ENCODE measurements around the gene EML5. TPM values are rescaled to one million over a fixed set of nuclear protein-coding genes. Genes with fewer than 3 reads are reported as not detected.

EML5 gene
- total RNA-seq, 2 donors from 2014 or later: 8.3 to 17.2 TPM

DNA sequence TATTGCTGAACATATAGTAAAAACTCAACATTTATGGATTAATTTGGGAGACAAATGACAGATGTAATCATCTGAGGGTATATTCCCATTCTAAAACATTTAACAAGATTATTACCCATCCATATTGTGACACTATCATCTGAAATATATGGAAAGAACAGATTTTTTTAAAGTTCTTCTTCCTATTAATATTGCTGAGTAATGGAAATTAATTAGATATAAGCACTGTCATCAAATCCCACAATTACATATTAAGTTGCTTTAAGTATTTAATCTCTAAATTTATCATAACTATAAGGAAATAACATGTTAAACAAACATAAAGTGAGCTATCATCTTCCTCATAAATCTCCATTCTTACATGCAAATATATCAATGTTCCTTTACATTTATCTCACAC is 22.0 kb downstream of the EML5 start:
- no peak for DNase-seq (ENCODE audit: low spot score)
- Histone ChIP-seq H3K27ac (no peak overlapping the region), H3K4me1 (replicated peaks) (no peaks in the 10 kb centered on the region), H3K36me3 (no peaks in the 10 kb centered on the region), H3K27me3 (replicated peaks; ENCODE audit: insufficient read depth) (no peaks in the 10 kb centered on the region), H3K9me3 (no peaks in the 10 kb centered on the region), H3K4me3 (no peak overlapping the region)
- intact Hi-C loops (cut with DNase I): no loop called here
- TF ChIP-seq CTCF (IDR thresholded peaks at IDR 0.05) (no peak), POLR2A (IDR thresholded peaks at IDR 0.05) (no peak), POLR2AphosphoS5 (IDR thresholded peaks at IDR 0.05) (no peak)

GRCh38 chr14:88765130-88765529 is 27.6 kb downstream of the EML5 start:
- H3K4me1 ChIP-seq (replicated peaks): no peaks in the 10 kb centered on the region
- intact Hi-C loops (cut with DNase I): no loop called here
- H3K4me3 ChIP-seq: no peak overlapping the region
- 60% methylated on average over 2 of the region's 2 CpGs for WGBS
- H3K27me3 ChIP-seq (replicated peaks; ENCODE audit: insufficient read depth): no peaks in the 10 kb centered on the region
- DNase-seq (ENCODE audit: low spot score): no peak
- H3K36me3 ChIP-seq: no peaks in the 10 kb centered on the region
- TF ChIP-seq POLR2AphosphoS5 (IDR thresholded peaks at IDR 0.05): no peak
- no peak for TF ChIP-seq CTCF (IDR thresholded peaks at IDR 0.05)
- no peak for TF ChIP-seq POLR2A (IDR thresholded peaks at IDR 0.05)
- no peak overlapping the region for H3K27ac ChIP-seq
- no peaks in the 10 kb centered on the region for H3K9me3 ChIP-seq

DNA sequence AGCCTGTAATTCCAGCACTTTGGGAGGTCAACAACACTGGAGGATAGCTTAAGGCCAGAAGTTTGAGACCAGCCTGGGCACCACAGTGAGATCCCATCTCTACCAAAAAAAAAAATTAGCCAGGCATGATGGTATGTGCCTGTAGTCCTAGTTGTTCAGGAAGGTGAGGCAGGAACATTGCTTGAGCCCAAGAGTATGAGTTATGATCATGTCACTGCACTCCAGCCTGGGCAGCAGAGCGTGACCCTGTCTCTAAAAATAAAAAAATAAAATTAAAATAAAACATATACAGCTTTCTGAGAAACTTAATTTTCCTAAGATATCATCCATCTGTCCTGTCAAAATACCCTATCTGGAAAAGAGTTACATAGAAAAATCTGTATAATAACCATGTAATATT is 38.9 kb downstream of the EML5 start:
- H3K36me3 ChIP-seq: no peaks in the 10 kb centered on the region
- TF ChIP-seq POLR2A (IDR thresholded peaks at IDR 0.05): no peak
- no peak for TF ChIP-seq CTCF (IDR thresholded peaks at IDR 0.05)
- TF ChIP-seq POLR2AphosphoS5 (IDR thresholded peaks at IDR 0.05): no peak
- WGBS: 91% methylated on average over 1 of the region's 1 CpG
- intact Hi-C loops (cut with DNase I): no loop called here
- H3K27ac ChIP-seq: no peak overlapping the region
- H3K9me3 ChIP-seq: no peaks in the 10 kb centered on the region
- no peaks in the 10 kb centered on the region for H3K4me1 ChIP-seq (replicated peaks)
- no peaks in the 10 kb centered on the region for H3K27me3 ChIP-seq (replicated peaks; ENCODE audit: insufficient read depth)
- no peak for DNase-seq (ENCODE audit: low spot score)
- no peak overlapping the region for H3K4me3 ChIP-seq

- WGBS: 100% methylated on average over 1 of the region's 1 CpG
- no peak for DNase-seq (ENCODE audit: low spot score)
- Histone ChIP-seq H3K4me3 (no peak overlapping the region), H3K27ac (no peak overlapping the region), H3K4me1 (replicated peaks) (no peaks in the 10 kb centered on the region), H3K9me3 (no peaks in the 10 kb centered on the region), H3K27me3 (replicated peaks; ENCODE audit: insufficient read depth) (no peaks in the 10 kb centered on the region), H3K36me3 (no peaks in the 10 kb centered on the region)
- intact Hi-C loops (cut with DNase I): no loop called here
- TF ChIP-seq POLR2AphosphoS5 (IDR thresholded peaks at IDR 0.05) (no peak), POLR2A (IDR thresholded peaks at IDR 0.05) (no peak), CTCF (IDR thresholded peaks at IDR 0.05) (no peak)
Observed at GRCh38 chr14:88750945-88751344, 41.8 kb downstream of the EML5 start.

- H3K36me3 ChIP-seq: no peaks in the 10 kb centered on the region
- H3K9me3 ChIP-seq: no peaks in the 10 kb centered on the region
- no peak overlapping the region for H3K4me3 ChIP-seq
- TF ChIP-seq POLR2AphosphoS5 (IDR thresholded peaks at IDR 0.05) (no peak), POLR2A (IDR thresholded peaks at IDR 0.05) (no peak), CTCF (IDR thresholded peaks at IDR 0.05) (no peak)
- 84% methylated on average over 1 of the region's 1 CpG for WGBS
- H3K27me3 ChIP-seq (replicated peaks; ENCODE audit: insufficient read depth): no peaks in the 10 kb centered on the region
- H3K27ac ChIP-seq: no peak overlapping the region
- no peak for DNase-seq (ENCODE audit: low spot score)
- no peaks in the 10 kb centered on the region for H3K4me1 ChIP-seq (replicated peaks)
- intact Hi-C loops (cut with DNase I): no loop called here
Observed at GRCh38 chr14:88750413-88750812, 42.3 kb downstream of the EML5 start.

Measured in prostate gland (tissue), 2 donors.